ENCODE data around the gene ZNF37A.
"Not testable (repeated sequence)": the region's sequence is repeated elsewhere in the genome, so short reads cannot be mapped to it uniquely, and the experiment has no call there.

Gene ZNF37A

GRCh38 chr10:38146579-38147333, 52.6 kb downstream of the ZNF37A start:
- no peak overlapping the region; the same call in 1 of the 2 replicates for H3K4me3 ChIP-seq (ENCODE audit: low read length)
- DNase-seq (ENCODE audit: low read depth, low spot score): peak; percentile 75

GRCh38 chr10:38147686-38148085, 53.5 kb downstream of the ZNF37A start:
- no peak overlapping the region for H3K4me3 ChIP-seq (ENCODE audit: low read length)
- no peak for DNase-seq (ENCODE audit: low read depth, low spot score)

- not testable (repeated sequence) for H3K4me3 ChIP-seq (ENCODE audit: low read length); DNase-seq (ENCODE audit: low read depth, low spot score)
Measured at GRCh38 chr10:38150891-38151463, 56.8 kb downstream of the ZNF37A start.

DNA sequence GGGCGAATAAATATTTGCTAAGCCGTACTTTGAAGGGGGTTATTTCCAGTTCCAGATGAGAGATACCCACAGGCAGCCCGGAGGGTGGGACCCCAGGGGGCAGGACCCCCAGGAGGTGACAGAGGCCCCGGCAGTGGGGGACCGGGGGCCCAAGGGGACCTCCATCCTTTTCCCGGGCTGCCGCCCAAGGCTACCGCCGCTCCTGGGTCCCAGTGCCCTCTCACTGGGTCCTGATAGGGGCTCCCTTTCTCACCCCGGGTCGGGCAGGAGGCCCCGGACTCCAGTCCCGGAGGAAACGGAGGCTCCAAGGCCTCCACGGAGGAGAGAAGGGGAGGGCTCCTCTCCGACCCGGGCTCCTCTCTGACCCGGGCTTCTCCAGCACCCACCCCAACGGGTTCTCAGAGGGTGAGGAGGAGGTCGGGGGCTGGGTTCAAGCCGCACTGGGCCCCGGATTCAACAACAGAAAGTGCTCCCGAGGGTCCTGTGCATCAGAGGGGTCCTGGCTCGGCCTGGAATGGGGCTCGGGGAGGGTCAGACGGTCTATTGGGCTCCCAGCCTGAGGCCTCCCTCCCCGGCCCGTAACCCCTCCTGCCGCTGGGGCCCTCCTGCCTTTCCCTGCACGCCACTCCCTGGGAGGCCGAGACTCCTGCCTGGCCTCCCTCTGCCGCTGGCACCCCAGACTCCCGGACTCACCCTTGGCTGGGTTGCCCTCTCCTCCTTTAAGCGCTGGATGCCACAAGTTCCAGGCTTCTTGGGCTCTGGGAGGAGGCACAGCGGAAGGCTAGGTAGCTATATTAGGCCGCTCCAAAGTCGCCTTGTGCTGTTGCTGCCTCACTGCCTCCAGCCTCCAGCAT, 62.5 kb downstream of the ZNF37A start:
- H3K4me3 ChIP-seq (ENCODE audit: low read length): no peak overlapping the region
- no peak for DNase-seq (ENCODE audit: low read depth, low spot score)

DNA sequence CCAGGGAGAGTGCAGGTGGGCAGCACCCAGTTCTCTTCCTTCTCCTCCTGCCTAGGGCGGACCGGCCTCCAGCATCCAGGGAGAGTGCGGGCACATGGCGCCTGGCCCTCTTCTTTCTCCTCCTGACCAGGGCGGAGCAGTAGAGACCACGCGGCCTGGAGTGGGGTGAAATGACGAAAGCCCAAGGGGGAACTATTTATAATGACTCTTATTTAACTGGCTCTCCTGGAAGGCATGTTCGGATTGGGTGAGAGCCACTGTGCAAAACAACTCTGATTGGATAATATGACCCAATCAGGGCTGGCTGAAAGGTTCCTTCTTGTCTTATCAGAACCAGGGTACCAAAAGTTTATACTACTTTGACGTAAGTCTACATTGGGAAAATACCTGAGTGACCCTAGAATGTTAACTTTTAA, 63.1 kb downstream of the ZNF37A start:
- DNase-seq (ENCODE audit: low read depth, low spot score): no peak

GRCh38 chr10:38159004-38159403, 64.9 kb downstream of the ZNF37A start:
- no peak for DNase-seq (ENCODE audit: low read depth, low spot score)
- H3K4me3 ChIP-seq (ENCODE audit: low read length): no peak overlapping the region

More for the DNA sequence above, 63.1 kb downstream of the ZNF37A start:
- no peak overlapping the region for H3K4me3 ChIP-seq (ENCODE audit: low read length)

DNA sequence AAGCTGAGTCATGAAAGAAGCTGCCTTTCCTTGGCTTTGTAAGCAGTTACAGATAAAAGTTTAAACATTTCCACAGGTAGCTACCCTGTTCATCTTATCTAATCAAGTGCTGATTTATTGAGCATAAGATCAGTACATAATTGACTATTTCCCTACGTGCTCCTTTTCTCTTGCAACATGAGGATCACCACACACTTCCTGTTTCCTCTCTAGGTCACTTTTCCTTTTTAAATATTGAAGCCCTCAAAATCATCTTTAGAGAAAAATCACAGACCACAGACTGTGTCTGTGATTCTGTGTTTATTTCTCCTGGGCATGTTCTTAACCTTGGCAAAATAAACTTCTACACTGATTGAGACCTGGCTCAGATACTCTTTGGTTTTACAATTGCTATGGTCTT, 69.5 kb downstream of the ZNF37A start:
- DNase-seq (ENCODE audit: low read depth, low spot score): no peak

GRCh38 chr10:38174336-38174735, 80.2 kb downstream of the ZNF37A start:
- no peak overlapping the region for H3K4me3 ChIP-seq (ENCODE audit: low read length)
- no peak for DNase-seq (ENCODE audit: low read depth, low spot score)

More for the DNA sequence above, 69.5 kb downstream of the ZNF37A start:
- H3K4me3 ChIP-seq (ENCODE audit: low read length): no peak overlapping the region

DNA sequence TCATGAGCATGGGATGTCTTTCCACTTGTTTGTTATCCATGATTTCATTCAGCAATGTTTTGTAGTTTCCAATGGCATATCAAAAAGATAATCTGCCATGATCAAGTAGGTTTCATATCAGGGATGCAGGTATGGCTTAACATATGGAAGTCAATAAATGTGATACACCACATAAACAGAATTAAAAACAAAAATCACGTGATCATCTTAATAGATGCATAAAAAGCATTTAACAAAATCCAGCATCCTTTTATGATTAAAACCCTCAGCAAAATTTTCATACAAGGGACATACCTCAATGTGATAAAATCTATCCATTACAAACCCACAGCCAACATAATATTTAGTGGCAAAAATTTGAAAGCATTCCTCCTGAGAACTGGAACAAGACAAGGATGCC, 90.3 kb downstream of the ZNF37A start:
- H3K4me3 ChIP-seq (ENCODE audit: low read length): no peak overlapping the region
- no peak for DNase-seq (ENCODE audit: low read depth, low spot score)
